ENCODE data around the gene NCOR2. TPM values are rescaled to one million over a fixed set of nuclear protein-coding genes. Genes with fewer than 3 reads are reported as not detected.

NCOR2 gene
- total RNA-seq, 4 donors from 2014 or later = 105 to 330 (median 148) TPM

GRCh38 chr12:124559182-124560017 lies 8.0 kb downstream of the NCOR2 start:
- H3K4me1 ChIP-seq = peaks cover 0 to 70% (median 8%) of the 10 kb centered on the region in 4 donors
- H3K27ac ChIP-seq = no peak overlapping the region

GRCh38 chr12:124558313-124558712 lies 9.1 kb downstream of the NCOR2 start:
- Histone ChIP-seq H3K9me3 (no peaks in the 10 kb centered on the region), H3K4me1 (peaks cover 0 to 62% (median 4%) of the 10 kb centered on the region in 4 donors), H3K36me3 (no peaks in the 10 kb centered on the region), H3K27ac (no peak overlapping the region), H3K4me3 (no peak overlapping the region), H3K27me3 (no peaks in the 10 kb centered on the region)
- no peak for TF ChIP-seq POLR2A (IDR thresholded peaks at IDR 0.05)
- no peak for TF ChIP-seq CTCF (IDR thresholded peaks at IDR 0.05)
- DNase-seq = no peak

More at GRCh38 chr12:124559182-124560017, 8.0 kb downstream of the NCOR2 start:
- Histone ChIP-seq H3K4me3 (no peak overlapping the region), H3K9me3 (no peaks in the 10 kb centered on the region), H3K36me3 (no peaks in the 10 kb centered on the region), H3K27me3 (no peaks in the 10 kb centered on the region)
- no peak for TF ChIP-seq POLR2A (IDR thresholded peaks at IDR 0.05)
- no peak for TF ChIP-seq CTCF (IDR thresholded peaks at IDR 0.05)
- peak in 1 of 3 donors; percentile 37 for DNase-seq

- peaks cover 0 to 55% (median 3%) of the 10 kb centered on the region in 4 donors for H3K4me1 ChIP-seq
- no peaks in the 10 kb centered on the region for H3K9me3 ChIP-seq
- no peaks in the 10 kb centered on the region for H3K36me3 ChIP-seq
- DNase-seq = no peak
- H3K27ac ChIP-seq = peak overlapping the region in 1 of 4 donors; percentile 30
- no peak for TF ChIP-seq CTCF (IDR thresholded peaks at IDR 0.05)
- no peak for TF ChIP-seq POLR2A (IDR thresholded peaks at IDR 0.05)
- H3K27me3 ChIP-seq = no peaks in the 10 kb centered on the region
- no peak overlapping the region for H3K4me3 ChIP-seq
Measured at GRCh38 chr12:124557518-124558223, 9.7 kb downstream of the NCOR2 start.

GRCh38 chr12:124556896-124557501 lies 10.4 kb downstream of the NCOR2 start:
- peaks cover 0 to 54% (median 3%) of the 10 kb centered on the region in 4 donors for H3K4me1 ChIP-seq
- no peaks in the 10 kb centered on the region for H3K27me3 ChIP-seq
- no peaks in the 10 kb centered on the region for H3K36me3 ChIP-seq
- H3K27ac ChIP-seq = peak overlapping the region in 1 of 4 donors; percentile 30
- H3K4me3 ChIP-seq = no peak overlapping the region
- peak in 1 of 3 donors; percentile 41 for DNase-seq
- H3K9me3 ChIP-seq = no peaks in the 10 kb centered on the region
- no peak for TF ChIP-seq CTCF (IDR thresholded peaks at IDR 0.05)
- TF ChIP-seq POLR2A (IDR thresholded peaks at IDR 0.05) = no peak

DNA sequence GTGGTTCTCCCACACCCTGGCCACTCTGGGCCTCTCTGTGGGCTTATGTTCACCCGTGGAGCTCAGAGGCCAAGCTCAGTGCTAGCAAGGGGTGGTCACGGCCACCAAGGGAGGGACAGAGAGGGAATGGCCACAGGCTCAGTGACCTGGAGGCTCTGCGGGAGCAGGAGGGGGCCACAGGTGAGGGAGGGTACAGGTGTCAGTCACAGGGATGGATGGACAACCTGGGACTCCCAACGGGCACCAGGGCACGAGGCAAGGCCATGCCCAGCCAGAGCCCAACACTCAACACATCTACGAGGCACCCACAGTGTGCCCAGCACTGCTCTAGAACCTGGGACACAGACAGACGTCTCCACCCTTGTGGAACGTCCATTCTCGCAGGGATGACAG lies 11.3 kb downstream of the NCOR2 start:
- peak in 1 of 3 donors; percentile 36 for DNase-seq
- Histone ChIP-seq H3K27me3 (no peaks in the 10 kb centered on the region), H3K4me1 (peaks cover 0 to 58% (median 6%) of the 10 kb centered on the region in 4 donors), H3K27ac (no peak overlapping the region), H3K4me3 (no peak overlapping the region), H3K9me3 (no peaks in the 10 kb centered on the region), H3K36me3 (no peaks in the 10 kb centered on the region)
- TF ChIP-seq CTCF (IDR thresholded peaks at IDR 0.05) (no peak), POLR2A (IDR thresholded peaks at IDR 0.05) (no peak)
